Upper lobe of left lung (tissue), 6 donors: ENCODE results near the gene FAM118B. TPM values are rescaled to one million over a fixed set of nuclear protein-coding genes. Genes with fewer than 3 reads are reported as not detected.

Source experiments
- ATAC-seq, 2 donors: fragments of 200-7000 bp; cut with Tn5 transposase; one replicate each; pipeline ENCODE4 v1.9.1; 2022; ENCODE audit warnings: mild to moderate bottlenecking in 2 of 2, moderate library complexity in 2 of 2; ENCODE audit not compliant: low FRiP score in 2 of 2
- DNase-seq, 2 donors: peaks; one replicate each; pipeline ENCODE4 v3.0.0-alpha.2; 2019 to 2020
- H3K27ac ChIP-seq, 4 donors: fragments of 200-600 bp; sonication (generic); one replicate each; pipeline ENCODE4 v1.5.1; 2016 to 2019
- H3K27me3 ChIP-seq, 4 donors: fragments of 200-600 bp; sonication (generic); one replicate each; pipeline ENCODE4 v1.5.1; 2017 to 2019
- H3K36me3 ChIP-seq, 4 donors: fragments of 200-600 bp; sonication (generic); one replicate each; pipeline ENCODE4 v1.5.1; 2016 to 2019
- H3K4me1 ChIP-seq, 4 donors: fragments of 200-600 bp; sonication (generic); one replicate each; pipeline ENCODE4 v1.5.1; 2018 to 2019
- H3K4me3 ChIP-seq, 4 donors: fragments of 200-600 bp; sonication (generic); one replicate each; pipeline ENCODE4 v1.5.1; 2017 to 2019; ENCODE audit warnings: mild to moderate bottlenecking in 2 of 4, moderate library complexity in 1 of 4
- H3K9me3 ChIP-seq, 4 donors: fragments of 200-600 bp; sonication (generic); one replicate each; pipeline ENCODE4 v1.5.1; 2018 to 2019
- EP300 ChIP-seq, 4 donors: sonication (generic); formaldehyde crosslinking; IDR thresholded peaks; one replicate each; pipeline ENCODE4 v1.5.1; 2017; ENCODE audit warnings: antibody characterized with exemption in 4 of 4, control low read depth in 2 of 4
- POLR2A ChIP-seq, 4 donors: fragments of 450-650 bp; IDR thresholded peaks; one replicate each; pipeline ENCODE4 v1.5.1; 2016 to 2017; ENCODE audit warnings: antibody characterized with exemption in 4 of 4, mild to moderate bottlenecking in 2 of 4
- POLR2AphosphoS5 ChIP-seq, 2 donors: sonication (generic); formaldehyde crosslinking; IDR thresholded peaks; one replicate each; pipeline ENCODE4 v1.5.1; 2017; ENCODE audit warnings: antibody characterized with exemption in 2 of 2
- WGBS, 2 donors: methylation state at CpG; one replicate each; pipeline ENCODE4 v1.1.5; 2017 to 2018; 5-methylcytosine and 5-hydroxymethylcytosine counted together
- total RNA-seq, 6 donors: library from RNA; depleted of rRNA in 4 of 6; stranded (reverse); fragments of >200 nt in 4 of 6; gene quantifications; one replicate each; pipeline versions ENCODE4 v1.1.0 to v1.2.1, GENCODE V29; 2016 to 2021
- TF ChIP-seq, protein P1 (sequence below), 6 experiments: fragments of 450-650 bp in 4 of 6; fragments of 200-600 bp in 2 of 6; sonication (generic) in 2 of 6; IDR thresholded peaks; one replicate each; pipeline ENCODE4 v1.5.1; 2016 to 2019; ENCODE audit warnings: antibody characterized with exemption in 6 of 6
- donor health status: DM: no; HTN: no; CAD: no; lungs with moderate emphysema.
- donor health status: DM: no; HTN: yes; CAD: no; lungs with severe emphysema.

The FAM118B gene
- total RNA-seq, 6 donors from 2014 or later = 9.2 to 36.7 (median 31.2) TPM

DNA sequence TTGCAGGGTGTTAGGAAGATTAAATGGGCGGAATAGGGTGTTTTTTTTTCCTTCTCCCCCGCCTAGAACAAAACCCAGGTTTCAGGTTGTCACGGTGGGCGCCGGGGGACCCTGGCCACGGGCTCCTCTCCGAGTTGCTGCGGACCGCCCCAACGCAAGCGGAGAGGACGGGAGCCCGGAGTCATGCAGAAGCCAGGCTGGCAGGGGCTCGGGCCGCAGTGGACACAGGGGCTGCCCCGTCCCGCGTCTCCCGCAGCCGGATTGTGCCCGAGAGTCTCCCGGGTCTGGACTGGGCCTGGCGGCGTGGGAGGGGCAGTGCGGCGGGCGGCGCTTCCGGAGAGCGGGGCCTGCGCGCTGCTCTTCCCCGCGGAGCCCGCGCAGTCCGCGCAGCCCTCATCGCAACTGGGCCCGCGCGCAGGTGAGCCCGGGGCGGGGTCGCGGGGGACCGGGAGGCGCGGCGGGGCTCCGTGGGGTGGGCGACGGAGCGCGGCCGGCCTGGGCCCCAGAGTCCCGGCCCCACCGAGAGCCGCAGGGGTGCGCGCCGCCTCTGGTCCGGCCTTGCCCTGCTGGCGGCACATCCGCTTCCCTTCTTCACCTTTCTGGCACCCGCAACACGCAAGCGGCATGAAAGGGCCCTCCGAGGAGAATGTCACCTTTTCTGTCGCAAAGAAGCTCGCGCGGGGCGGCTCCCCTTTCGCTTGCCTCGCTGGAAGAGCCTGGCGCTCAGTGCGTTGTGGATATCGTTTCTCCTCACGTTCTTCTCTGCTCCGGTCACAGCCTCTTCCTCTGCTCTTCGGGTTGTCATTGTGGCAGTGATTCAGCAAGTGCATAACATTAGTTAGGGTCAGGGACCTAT is 71.4 kb downstream of the FAM118B start, which contains the start of gene TIRAP:
Gene TIRAP, plus strand, starts transcription at position 358 of the 856 bp plus-strand sequence. CDS start 7,802 bp downstream, outside the sequence.
- DNase-seq = peak; percentile 74 to 94
- Histone ChIP-seq H3K27me3 (no peaks in the 10 kb centered on the region), H3K4me1 (peaks cover 26 to 48% (median 37%) of the 10 kb centered on the region in 4 donors), H3K27ac (peak within 1 kb of the TSS; percentile 89 to 98 (median 92)), H3K4me3 (peak within 1 kb of the TSS; percentile 53 to 82 (median 70)), H3K9me3 (no peaks in the 10 kb centered on the region), H3K36me3 (no peaks in the 10 kb centered on the region)
- 0 to 3% methylated on average over 8 to 59 of the region's 82 CpGs for WGBS, 2 donors
- ATAC-seq = peak; percentile 81 to 94
- TF ChIP-seq POLR2A (IDR thresholded peaks at IDR 0.05) = peak in 2 of 4 donors; percentile 68 to 71
- TF ChIP-seq EP300 (IDR thresholded peaks at IDR 0.05) = no peak
- TF ChIP-seq, protein P1, sequence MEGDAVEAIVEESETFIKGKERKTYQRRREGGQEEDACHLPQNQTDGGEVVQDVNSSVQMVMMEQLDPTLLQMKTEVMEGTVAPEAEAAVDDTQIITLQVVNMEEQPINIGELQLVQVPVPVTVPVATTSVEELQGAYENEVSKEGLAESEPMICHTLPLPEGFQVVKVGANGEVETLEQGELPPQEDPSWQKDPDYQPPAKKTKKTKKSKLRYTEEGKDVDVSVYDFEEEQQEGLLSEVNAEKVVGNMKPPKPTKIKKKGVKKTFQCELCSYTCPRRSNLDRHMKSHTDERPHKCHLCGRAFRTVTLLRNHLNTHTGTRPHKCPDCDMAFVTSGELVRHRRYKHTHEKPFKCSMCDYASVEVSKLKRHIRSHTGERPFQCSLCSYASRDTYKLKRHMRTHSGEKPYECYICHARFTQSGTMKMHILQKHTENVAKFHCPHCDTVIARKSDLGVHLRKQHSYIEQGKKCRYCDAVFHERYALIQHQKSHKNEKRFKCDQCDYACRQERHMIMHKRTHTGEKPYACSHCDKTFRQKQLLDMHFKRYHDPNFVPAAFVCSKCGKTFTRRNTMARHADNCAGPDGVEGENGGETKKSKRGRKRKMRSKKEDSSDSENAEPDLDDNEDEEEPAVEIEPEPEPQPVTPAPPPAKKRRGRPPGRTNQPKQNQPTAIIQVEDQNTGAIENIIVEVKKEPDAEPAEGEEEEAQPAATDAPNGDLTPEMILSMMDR (IDR thresholded peaks at IDR 0.05) = peak in 5 of 6 experiments; percentile 20 to 71 (median 55)
- peak in 1 of 2 donors; percentile 53 for TF ChIP-seq POLR2AphosphoS5 (IDR thresholded peaks at IDR 0.05)

DNA sequence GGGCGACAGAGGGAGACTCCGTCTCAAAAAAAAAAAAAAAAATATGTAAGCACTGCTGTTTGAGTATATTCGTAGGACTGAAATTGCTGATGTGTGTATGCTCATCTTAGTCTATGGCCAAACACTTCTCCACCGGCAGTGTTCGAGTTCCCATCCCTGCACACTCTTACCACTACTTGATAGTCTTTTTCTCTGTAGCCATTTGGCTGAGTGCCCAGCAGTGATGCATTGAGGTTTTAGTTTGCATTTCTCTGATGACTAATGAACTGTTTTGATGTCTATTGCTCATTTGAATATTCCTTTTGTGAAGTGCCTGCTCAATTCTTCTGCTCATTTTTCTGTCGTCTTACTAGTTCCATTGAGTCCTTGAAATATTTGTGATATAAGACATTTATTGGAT is 73.2 kb downstream of the FAM118B start:
- peaks cover 0 to 8% (median 5%) of the 10 kb centered on the region in 4 donors for H3K36me3 ChIP-seq
- no peaks in the 10 kb centered on the region for H3K9me3 ChIP-seq
- H3K27ac ChIP-seq = no peak overlapping the region
- H3K4me1 ChIP-seq = peaks cover 26 to 48% (median 37%) of the 10 kb centered on the region in 4 donors
- TF ChIP-seq, protein P1 (IDR thresholded peaks at IDR 0.05) = no peak
- TF ChIP-seq POLR2AphosphoS5 (IDR thresholded peaks at IDR 0.05) (no peak), EP300 (IDR thresholded peaks at IDR 0.05) (no peak), POLR2A (IDR thresholded peaks at IDR 0.05) (no peak)
- ATAC-seq = no peak
- WGBS, 2 donors = 56 to 59% methylated on average over 6 of the region's 6 CpGs
- H3K4me3 ChIP-seq = no peak overlapping the region
- peak in 1 of 2 donors; percentile 76 for DNase-seq
- H3K27me3 ChIP-seq = no peaks in the 10 kb centered on the region

DNA sequence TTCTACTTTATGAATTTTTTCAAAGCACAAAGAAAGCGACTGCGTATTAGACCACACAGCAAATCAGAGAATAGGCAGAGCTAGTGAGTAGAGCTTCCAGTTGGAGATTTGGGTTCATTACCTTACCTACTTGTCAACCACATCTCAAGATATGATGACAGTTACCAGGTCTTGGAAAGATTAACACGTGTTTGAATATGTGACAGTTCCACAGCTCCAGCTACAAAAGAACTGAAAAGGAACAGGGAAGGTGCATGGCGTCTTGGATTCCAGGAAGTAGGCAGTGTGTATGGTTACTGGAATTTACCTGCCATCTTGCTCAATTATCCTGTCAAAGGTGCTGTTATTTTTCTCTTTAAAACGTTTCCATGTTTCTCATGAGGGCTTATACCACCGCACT is 76.7 kb downstream of the FAM118B start:
- peaks cover 0 to 41% (median 32%) of the 10 kb centered on the region in 4 donors for H3K36me3 ChIP-seq
- TF ChIP-seq POLR2AphosphoS5 (IDR thresholded peaks at IDR 0.05) = no peak
- no peak for TF ChIP-seq POLR2A (IDR thresholded peaks at IDR 0.05)
- no peak for TF ChIP-seq EP300 (IDR thresholded peaks at IDR 0.05)
- TF ChIP-seq, protein P1 (IDR thresholded peaks at IDR 0.05) = no peak
- H3K27ac ChIP-seq = no peak overlapping the region
- DNase-seq (no peak), ATAC-seq (no peak)
- H3K4me1 ChIP-seq = peaks cover 10 to 20% (median 15%) of the 10 kb centered on the region in 4 donors
- WGBS, 2 donors = 88 to 90% methylated on average over 6 of the region's 6 CpGs
- H3K27me3 ChIP-seq = no peaks in the 10 kb centered on the region
- no peaks in the 10 kb centered on the region for H3K9me3 ChIP-seq
- H3K4me3 ChIP-seq = no peak overlapping the region

DNA sequence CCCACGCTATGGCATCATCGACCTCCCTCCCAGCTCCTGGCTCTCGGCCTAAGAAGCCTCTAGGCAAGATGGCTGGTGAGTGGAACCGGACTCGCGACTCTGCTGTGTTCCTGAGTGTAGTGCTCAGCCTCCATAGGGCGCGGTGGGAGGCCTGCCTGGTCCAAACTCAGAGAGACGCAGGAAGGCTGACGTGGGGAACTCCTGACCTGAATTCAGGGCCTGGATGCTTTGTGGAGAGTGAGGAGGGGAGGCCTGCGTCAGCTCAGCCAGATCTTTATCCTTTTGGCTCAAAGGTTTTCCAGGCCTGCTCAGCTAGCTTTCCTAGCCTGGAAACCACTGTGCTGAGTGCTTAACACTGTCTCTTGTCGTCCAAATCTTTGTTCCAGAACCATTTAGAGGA is 79.3 kb downstream of the FAM118B start:
- no peak overlapping the region for H3K4me3 ChIP-seq
- TF ChIP-seq, protein P1 (IDR thresholded peaks at IDR 0.05) = no peak
- no peak for TF ChIP-seq EP300 (IDR thresholded peaks at IDR 0.05)
- no peak for TF ChIP-seq POLR2A (IDR thresholded peaks at IDR 0.05)
- no peak for TF ChIP-seq POLR2AphosphoS5 (IDR thresholded peaks at IDR 0.05)
- H3K36me3 ChIP-seq = peaks cover 0 to 58% (median 43%) of the 10 kb centered on the region in 4 donors
- 93 to 96% methylated on average over 5 to 12 of the region's 12 CpGs for WGBS, 2 donors
- no peaks in the 10 kb centered on the region for H3K4me1 ChIP-seq
- ATAC-seq (peak in 1 of 2 donors; percentile 15), DNase-seq (no peak)
- no peak overlapping the region for H3K27ac ChIP-seq
- no peaks in the 10 kb centered on the region for H3K9me3 ChIP-seq
- no peaks in the 10 kb centered on the region for H3K27me3 ChIP-seq
